HCT116 (cell line): ENCODE data around the gene CEP290.

Experiments used
- CBX3 ChIP-seq: IDR thresholded peaks from 2 replicates; pipeline ENCODE4 v1.6.1; 2012; ENCODE audit warnings: low read depth
- CEBPB ChIP-seq: IDR thresholded peaks from 2 replicates; pipeline ENCODE4 v1.6.1; 2012; ENCODE audit warnings: low read depth
- EGR1 ChIP-seq: IDR thresholded peaks from 2 replicates; pipeline ENCODE4 v1.6.1; 2012; ENCODE audit warnings: low read depth
- EZH2 ChIP-seq: fragments of 200-600 bp; sonication (generic); IDR thresholded peaks from 2 replicates; pipeline ENCODE4 v1.6.1; 2017; ENCODE audit warnings: antibody characterized with exemption, mixed run types
- JUND ChIP-seq: IDR thresholded peaks from 2 replicates; pipeline ENCODE4 v1.6.1; 2012
- POLR2A ChIP-seq: IDR thresholded peaks from 2 replicates; pipeline ENCODE4 v1.7.0; 2011; ENCODE audit warnings: borderline replicate concordance; ENCODE audit not compliant: insufficient read depth, insufficient read length; ENCODE audit errors: extremely low read depth
- POLR2AphosphoS5 ChIP-seq: IDR thresholded peaks from 2 replicates; pipeline ENCODE4 v1.6.1; 2011; ENCODE audit warnings: mild to moderate bottlenecking, low read depth, low read length, moderate library complexity
- RAD21 ChIP-seq: IDR thresholded peaks from 2 replicates; pipeline ENCODE4 v1.6.1; 2012; ENCODE audit warnings: low read depth, mild to moderate bottlenecking
- ZFX ChIP-seq: fragments of 450-650 bp; IDR thresholded peaks from 2 replicates; pipeline ENCODE4 v1.6.1; 2017
- ZNF274 ChIP-seq: fragments of 200-500 bp; sonication (Bioruptor generic); IDR thresholded peaks from 2 replicates; pipeline ENCODE4 v1.6.1; 2014; ENCODE audit warnings: mild to moderate bottlenecking, low read depth, low read length, inconsistent platforms
- TF ChIP-seq, protein P1 (sequence below), 3 experiments: fragments of 200-600 bp in 1 of 3; sonication (generic) in 1 of 3; IDR thresholded peaks in 2 of 3; conservative IDR thresholded peaks in 1 of 3; 2 replicates each; pipeline ENCODE4 v1.5.1; 2012 to 2017; ENCODE audit warnings: low read depth in 2 of 3, low read length in 2 of 3, antibody characterized with exemption in 1 of 3, borderline replicate concordance in 1 of 3, control low read depth in 1 of 3, mild to moderate bottlenecking in 1 of 3, mixed read lengths in 1 of 3, mixed run types in 1 of 3, moderate library complexity in 1 of 3; ENCODE audit not compliant: insufficient read depth in 1 of 3
- TF ChIP-seq, protein P2 (sequence below): IDR thresholded peaks from 2 replicates; pipeline ENCODE4 v1.6.1; 2011; ENCODE audit warnings: mild to moderate bottlenecking, low read length, moderate library complexity; ENCODE audit not compliant: insufficient replicate concordance; ENCODE audit errors: extremely low read depth
- TF ChIP-seq, protein P3 (sequence below): IDR thresholded peaks from 2 replicates; pipeline ENCODE4 v1.6.1; 2012; ENCODE audit warnings: low read depth
- TF ChIP-seq, protein P4 (sequence below): IDR thresholded peaks from 2 replicates; pipeline ENCODE4 v1.6.1; 2012

DNA sequence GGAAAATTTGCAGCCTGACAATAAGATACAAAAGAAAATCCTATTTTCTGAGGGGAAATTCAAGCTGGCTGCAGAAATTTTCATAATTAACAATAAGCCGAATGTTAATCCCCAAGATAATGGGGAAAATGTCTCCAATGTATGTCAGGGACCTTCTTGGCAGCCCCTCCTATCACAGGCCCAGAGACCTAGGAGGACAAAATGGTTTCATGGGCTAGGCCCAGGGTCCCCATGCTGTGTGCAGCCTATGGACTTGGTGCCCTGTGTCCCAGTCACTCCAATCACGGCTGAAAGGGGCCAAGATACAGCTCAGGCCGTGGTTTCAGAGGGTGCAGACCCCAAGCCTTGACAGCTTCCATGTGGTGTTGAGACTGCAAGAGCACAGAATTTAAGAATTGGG lies 123.9 kb downstream of the CEP290 start:
- TF ChIP-seq, protein P1, sequence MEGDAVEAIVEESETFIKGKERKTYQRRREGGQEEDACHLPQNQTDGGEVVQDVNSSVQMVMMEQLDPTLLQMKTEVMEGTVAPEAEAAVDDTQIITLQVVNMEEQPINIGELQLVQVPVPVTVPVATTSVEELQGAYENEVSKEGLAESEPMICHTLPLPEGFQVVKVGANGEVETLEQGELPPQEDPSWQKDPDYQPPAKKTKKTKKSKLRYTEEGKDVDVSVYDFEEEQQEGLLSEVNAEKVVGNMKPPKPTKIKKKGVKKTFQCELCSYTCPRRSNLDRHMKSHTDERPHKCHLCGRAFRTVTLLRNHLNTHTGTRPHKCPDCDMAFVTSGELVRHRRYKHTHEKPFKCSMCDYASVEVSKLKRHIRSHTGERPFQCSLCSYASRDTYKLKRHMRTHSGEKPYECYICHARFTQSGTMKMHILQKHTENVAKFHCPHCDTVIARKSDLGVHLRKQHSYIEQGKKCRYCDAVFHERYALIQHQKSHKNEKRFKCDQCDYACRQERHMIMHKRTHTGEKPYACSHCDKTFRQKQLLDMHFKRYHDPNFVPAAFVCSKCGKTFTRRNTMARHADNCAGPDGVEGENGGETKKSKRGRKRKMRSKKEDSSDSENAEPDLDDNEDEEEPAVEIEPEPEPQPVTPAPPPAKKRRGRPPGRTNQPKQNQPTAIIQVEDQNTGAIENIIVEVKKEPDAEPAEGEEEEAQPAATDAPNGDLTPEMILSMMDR (IDR thresholded peaks at IDR 0.05 in 2 of 3, conservative IDR thresholded peaks at IDR 0.05 in 1 of 3; ENCODE audit: borderline replicate concordance in 1 of 3, insufficient read depth in 1 of 3, low read depth in 2 of 3, low read length in 2 of 3) = no peak
- TF ChIP-seq JUND = no peak
- TF ChIP-seq ZFX = no peak
- no peak for TF ChIP-seq POLR2A
- TF ChIP-seq POLR2AphosphoS5 = no peak
- no peak for TF ChIP-seq ZNF274
- TF ChIP-seq, protein P2, sequence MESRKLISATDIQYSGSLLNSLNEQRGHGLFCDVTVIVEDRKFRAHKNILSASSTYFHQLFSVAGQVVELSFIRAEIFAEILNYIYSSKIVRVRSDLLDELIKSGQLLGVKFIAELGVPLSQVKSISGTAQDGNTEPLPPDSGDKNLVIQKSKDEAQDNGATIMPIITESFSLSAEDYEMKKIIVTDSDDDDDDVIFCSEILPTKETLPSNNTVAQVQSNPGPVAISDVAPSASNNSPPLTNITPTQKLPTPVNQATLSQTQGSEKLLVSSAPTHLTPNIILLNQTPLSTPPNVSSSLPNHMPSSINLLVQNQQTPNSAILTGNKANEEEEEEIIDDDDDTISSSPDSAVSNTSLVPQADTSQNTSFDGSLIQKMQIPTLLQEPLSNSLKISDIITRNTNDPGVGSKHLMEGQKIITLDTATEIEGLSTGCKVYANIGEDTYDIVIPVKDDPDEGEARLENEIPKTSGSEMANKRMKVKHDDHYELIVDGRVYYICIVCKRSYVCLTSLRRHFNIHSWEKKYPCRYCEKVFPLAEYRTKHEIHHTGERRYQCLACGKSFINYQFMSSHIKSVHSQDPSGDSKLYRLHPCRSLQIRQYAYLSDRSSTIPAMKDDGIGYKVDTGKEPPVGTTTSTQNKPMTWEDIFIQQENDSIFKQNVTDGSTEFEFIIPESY = no peak
- TF ChIP-seq EZH2 = no peak
- TF ChIP-seq, protein P3, sequence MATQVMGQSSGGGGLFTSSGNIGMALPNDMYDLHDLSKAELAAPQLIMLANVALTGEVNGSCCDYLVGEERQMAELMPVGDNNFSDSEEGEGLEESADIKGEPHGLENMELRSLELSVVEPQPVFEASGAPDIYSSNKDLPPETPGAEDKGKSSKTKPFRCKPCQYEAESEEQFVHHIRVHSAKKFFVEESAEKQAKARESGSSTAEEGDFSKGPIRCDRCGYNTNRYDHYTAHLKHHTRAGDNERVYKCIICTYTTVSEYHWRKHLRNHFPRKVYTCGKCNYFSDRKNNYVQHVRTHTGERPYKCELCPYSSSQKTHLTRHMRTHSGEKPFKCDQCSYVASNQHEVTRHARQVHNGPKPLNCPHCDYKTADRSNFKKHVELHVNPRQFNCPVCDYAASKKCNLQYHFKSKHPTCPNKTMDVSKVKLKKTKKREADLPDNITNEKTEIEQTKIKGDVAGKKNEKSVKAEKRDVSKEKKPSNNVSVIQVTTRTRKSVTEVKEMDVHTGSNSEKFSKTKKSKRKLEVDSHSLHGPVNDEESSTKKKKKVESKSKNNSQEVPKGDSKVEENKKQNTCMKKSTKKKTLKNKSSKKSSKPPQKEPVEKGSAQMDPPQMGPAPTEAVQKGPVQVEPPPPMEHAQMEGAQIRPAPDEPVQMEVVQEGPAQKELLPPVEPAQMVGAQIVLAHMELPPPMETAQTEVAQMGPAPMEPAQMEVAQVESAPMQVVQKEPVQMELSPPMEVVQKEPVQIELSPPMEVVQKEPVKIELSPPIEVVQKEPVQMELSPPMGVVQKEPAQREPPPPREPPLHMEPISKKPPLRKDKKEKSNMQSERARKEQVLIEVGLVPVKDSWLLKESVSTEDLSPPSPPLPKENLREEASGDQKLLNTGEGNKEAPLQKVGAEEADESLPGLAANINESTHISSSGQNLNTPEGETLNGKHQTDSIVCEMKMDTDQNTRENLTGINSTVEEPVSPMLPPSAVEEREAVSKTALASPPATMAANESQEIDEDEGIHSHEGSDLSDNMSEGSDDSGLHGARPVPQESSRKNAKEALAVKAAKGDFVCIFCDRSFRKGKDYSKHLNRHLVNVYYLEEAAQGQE = no peak
- no peak for TF ChIP-seq RAD21
- no peak for TF ChIP-seq EGR1
- TF ChIP-seq CEBPB = no peak
- no peak for TF ChIP-seq CBX3
- TF ChIP-seq, protein P4, sequence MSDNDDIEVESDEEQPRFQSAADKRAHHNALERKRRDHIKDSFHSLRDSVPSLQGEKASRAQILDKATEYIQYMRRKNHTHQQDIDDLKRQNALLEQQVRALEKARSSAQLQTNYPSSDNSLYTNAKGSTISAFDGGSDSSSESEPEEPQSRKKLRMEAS = no peak
